Loucy (cell line): ENCODE measurements around the gene GOT1.

ENCODE experiments used
- H2AFZ ChIP-seq: fragments of 200-600 bp; sonication (generic); 2 replicates; pipeline ENCODE4 v1.6.0; 2016; ENCODE audit warnings: antibody characterized with exemption, mild to moderate bottlenecking, low read length, moderate library complexity
- H3F3A ChIP-seq: fragments of 200-600 bp; 2 replicates; pipeline ENCODE4 v1.6.0; 2016; ENCODE audit warnings: antibody characterized with exemption, low read depth, mild to moderate bottlenecking
- H3K27me3 ChIP-seq: fragments of 200-600 bp; sonication (generic); 2 replicates; pipeline ENCODE4 v1.6.1; 2014; ENCODE audit warnings: low read length, mild to moderate bottlenecking; ENCODE audit not compliant: insufficient read depth, poor library complexity, severe bottlenecking
- H3K36me3 ChIP-seq: fragments of 200-600 bp; sonication (generic); 2 replicates; pipeline ENCODE4 v1.6.1; 2016; ENCODE audit warnings: low read length; ENCODE audit not compliant: insufficient read depth
- H3K4me1 ChIP-seq: fragments of 200-600 bp; sonication (generic); 2 replicates; pipeline ENCODE4 v1.5.1; 2014; ENCODE audit warnings: low read length, mild to moderate bottlenecking; ENCODE audit not compliant: insufficient read depth, poor library complexity, severe bottlenecking
- H3K4me2 ChIP-seq: fragments of 200-600 bp; sonication (generic); 2 replicates; pipeline ENCODE4 v1.6.0; 2014; ENCODE audit warnings: antibody characterized with exemption, low read length, low read depth, mild to moderate bottlenecking; ENCODE audit not compliant: poor library complexity, severe bottlenecking
- H3K4me3 ChIP-seq: fragments of 200-600 bp; sonication (generic); 2 replicates; pipeline ENCODE4 v1.5.1; 2014; ENCODE audit warnings: low read length, mild to moderate bottlenecking, mixed read lengths; ENCODE audit not compliant: poor library complexity, severe bottlenecking
- H3K79me2 ChIP-seq: fragments of 200-600 bp; sonication (generic); 2 replicates; pipeline ENCODE4 v1.6.1; 2014; ENCODE audit warnings: low read length; ENCODE audit not compliant: insufficient read depth
- H3K9ac ChIP-seq: fragments of 200-600 bp; sonication (generic); 2 replicates; pipeline ENCODE4 v1.6.0; 2014; ENCODE audit warnings: mild to moderate bottlenecking, low read depth, low read length, moderate library complexity; ENCODE audit not compliant: poor library complexity, severe bottlenecking
- H3K9me2 ChIP-seq: fragments of 200-600 bp; sonication (generic); replicated peaks from 2 replicates; pipeline ENCODE4 v1.6.1; 2016; ENCODE audit warnings: low read depth, low read length, mixed read lengths
- H3K9me3 ChIP-seq: fragments of 200-600 bp; sonication (generic); 2 replicates; pipeline ENCODE4 v1.6.1; 2014; ENCODE audit warnings: mild to moderate bottlenecking, antibody characterized with exemption, low read length, low read depth; ENCODE audit not compliant: insufficient read depth
- H4K20me1 ChIP-seq: fragments of 200-600 bp; sonication (generic); 2 replicates; pipeline ENCODE4 v1.6.0; 2014; ENCODE audit warnings: antibody characterized with exemption, low read length, mild to moderate bottlenecking; ENCODE audit not compliant: insufficient read depth, poor library complexity, severe bottlenecking
- CTCF ChIP-seq: fragments of 200-600 bp; sonication (generic); conservative IDR thresholded peaks from 2 replicates; pipeline ENCODE4 v1.5.1; 2014; ENCODE audit warnings: mild to moderate bottlenecking, antibody characterized with exemption, low read length
- EZH2phosphoT487 ChIP-seq: fragments of 200-600 bp; IDR thresholded peaks from 2 replicates; pipeline ENCODE4 v1.6.1; 2018; ENCODE audit warnings: antibody characterized with exemption, mild to moderate bottlenecking, moderate library complexity, borderline replicate concordance

The GOT1 gene

GRCh38 chr10:99410876-99411275 lies 19.5 kb downstream of the GOT1 start:
- Histone ChIP-seq H3K36me3 (peaks cover 13% of the 10 kb centered on the region; the same call in 1 of the 2 replicates), H3K9me2 (no peaks in the 10 kb centered on the region)

GRCh38 chr10:99410146-99410545 lies 20.3 kb downstream of the GOT1 start:
- no peaks in the 10 kb centered on the region for H3K27me3 ChIP-seq
- no peak overlapping the region for H3K4me2 ChIP-seq

More at GRCh38 chr10:99410876-99411275, 19.5 kb downstream of the GOT1 start:
- Histone ChIP-seq H3K9ac (no peak overlapping the region), H3K4me2 (no peak overlapping the region), H4K20me1 (no peaks in the 10 kb centered on the region), H3K4me1 (no peaks in the 10 kb centered on the region), H3K27me3 (no peaks in the 10 kb centered on the region), H3F3A (no peaks in the 10 kb centered on the region), H3K9me3 (no peaks in the 10 kb centered on the region), H3K4me3 (no peak overlapping the region), H2AFZ (no peak overlapping the region), H3K79me2 (no peaks in the 10 kb centered on the region)
- TF ChIP-seq CTCF (no peak), EZH2phosphoT487 (no peak)

GRCh38 chr10:99406149-99406548 lies 24.3 kb downstream of the GOT1 start:
- Histone ChIP-seq H3K9ac (no peak overlapping the region), H3K9me3 (no peaks in the 10 kb centered on the region), H3K79me2 (no peaks in the 10 kb centered on the region), H4K20me1 (no peaks in the 10 kb centered on the region), H3K4me3 (no peak overlapping the region), H3K27me3 (no peaks in the 10 kb centered on the region), H3K36me3 (peaks cover 54% of the 10 kb centered on the region; the same call in 1 of the 2 replicates), H3K4me2 (no peak overlapping the region), H3F3A (no peaks in the 10 kb centered on the region), H3K9me2 (no peaks in the 10 kb centered on the region), H3K4me1 (no peaks in the 10 kb centered on the region), H2AFZ (no peak overlapping the region)
- no peak for TF ChIP-seq EZH2phosphoT487
- peak; percentile 22; the same call in 1 of the 2 replicates for TF ChIP-seq CTCF

More at GRCh38 chr10:99410146-99410545, 20.3 kb downstream of the GOT1 start:
- Histone ChIP-seq H3F3A (no peaks in the 10 kb centered on the region), H3K79me2 (no peaks in the 10 kb centered on the region), H3K9me3 (no peaks in the 10 kb centered on the region), H3K9ac (no peak overlapping the region), H2AFZ (no peak overlapping the region), H3K4me3 (no peak overlapping the region), H3K9me2 (no peaks in the 10 kb centered on the region), H3K4me1 (no peaks in the 10 kb centered on the region), H3K36me3 (peaks cover 20% of the 10 kb centered on the region; the same call in 1 of the 2 replicates), H4K20me1 (no peaks in the 10 kb centered on the region)
- TF ChIP-seq CTCF = no peak
- no peak for TF ChIP-seq EZH2phosphoT487
